Keratinocyte (primary cell): ENCODE measurements around the gene MMP14.

Source experiments
- CTCF ChIP-seq, 3 experiments: IDR thresholded peaks in 1 of 3; conservative IDR thresholded peaks in 1 of 3; optimal IDR thresholded peaks in 1 of 3; 2 replicates in 2 of 3; 3 replicates in 1 of 3; pipeline versions ENCODE3 to v1.5.1; 2011; ENCODE audit warnings: low read length in 3 of 3, mild to moderate bottlenecking in 3 of 3, moderate library complexity in 2 of 3, control low read depth in 1 of 3, inconsistent platforms in 1 of 3; ENCODE audit not compliant: insufficient read depth in 2 of 3; ENCODE audit errors: extremely low read depth in 1 of 3
- EZH2 ChIP-seq: IDR thresholded peaks from one replicate; pipeline ENCODE4 v1.6.1; 2012; ENCODE audit warnings: inconsistent platforms, mild to moderate bottlenecking, low read length, moderate library complexity

- TF ChIP-seq CTCF (optimal IDR thresholded peaks at IDR 0.05 in 1 of 3, IDR thresholded peaks at IDR 0.05 in 1 of 3, conservative IDR thresholded peaks at IDR 0.05 in 1 of 3; ENCODE audit: extremely low read depth in 1 of 3, insufficient read depth in 2 of 3, low read length in 3 of 3) (no peak), EZH2 (no peak)
Measured at GRCh38 chr14:22839159-22839779, 2.9 kb downstream of the MMP14 start.
